Measurements from ENCODE around the gene PLA1A.

Gene PLA1A

GRCh38 chr3:119555929-119556328 lies 41.8 kb upstream of the PLA1A start:
- no peak overlapping the region for H3K4me3 ChIP-seq (replicated peaks in 1 of 2; ENCODE audit: low read depth in 2 of 2, low read length in 2 of 2)
- no peak for TF ChIP-seq CTCF (IDR thresholded peaks at IDR 0.05; ENCODE audit: low read depth, low read length)
- DNase-seq (ENCODE audit: low read depth in 2 of 2), result no peak

DNA sequence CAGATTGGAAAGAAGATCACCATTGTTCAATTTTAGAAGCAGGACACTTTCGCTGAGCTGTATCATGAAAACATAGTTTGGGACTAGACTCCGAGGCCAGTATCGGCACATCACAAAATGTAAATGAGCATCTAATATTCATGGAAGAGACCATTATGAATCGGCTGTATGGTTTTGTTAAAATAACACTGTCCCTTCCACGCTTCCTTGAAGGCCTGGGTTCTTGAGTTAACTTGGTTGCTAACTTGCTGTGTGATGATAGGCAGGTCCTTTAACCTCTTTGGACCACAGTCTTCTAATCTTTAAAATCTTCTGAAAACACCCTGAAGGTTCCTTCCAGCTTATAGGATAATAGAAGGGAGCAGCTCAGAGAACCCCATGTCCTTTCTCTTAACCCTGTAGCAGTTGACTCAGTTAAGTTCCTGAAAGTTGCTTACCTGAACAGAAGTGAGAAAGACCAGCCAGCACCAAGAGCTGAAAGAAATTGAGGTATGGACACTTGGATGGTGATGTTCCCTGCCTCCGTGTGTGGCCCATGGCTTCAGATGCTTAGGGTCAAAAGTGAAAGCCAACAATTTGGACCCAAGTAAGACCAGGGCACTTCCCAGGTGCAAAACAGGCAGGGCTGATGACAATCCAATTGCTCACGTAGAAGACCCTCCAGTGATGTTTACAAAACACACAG lies 40.4 kb upstream of the PLA1A start:
- H3K4me3 ChIP-seq (replicated peaks in 1 of 2; ENCODE audit: low read depth in 2 of 2, low read length in 2 of 2), result no peak overlapping the region
- DNase-seq (ENCODE audit: low read depth in 2 of 2), result no peak
- no peak for TF ChIP-seq CTCF (IDR thresholded peaks at IDR 0.05; ENCODE audit: low read depth, low read length)

DNA sequence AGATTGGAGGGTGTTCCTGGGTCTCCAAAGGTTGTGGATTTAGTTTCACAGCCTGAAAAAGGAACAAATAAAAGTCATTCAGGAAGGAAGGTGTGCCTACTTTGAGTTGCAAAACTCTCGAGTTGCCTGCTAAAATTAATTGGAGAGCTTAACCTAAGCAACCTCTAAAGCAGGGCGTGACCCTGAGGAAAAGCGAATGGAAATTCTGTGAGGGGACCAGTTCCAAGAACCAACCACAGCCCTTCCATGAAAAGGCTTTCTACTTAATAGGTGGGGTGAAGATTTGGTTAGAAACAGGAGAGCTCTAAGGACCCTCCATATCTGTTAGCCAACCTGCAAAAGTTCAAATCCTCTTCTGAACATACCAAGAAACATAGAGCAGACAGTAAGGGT lies 39.8 kb upstream of the PLA1A start:
- no peak for DNase-seq (ENCODE audit: low read depth in 2 of 2)
- TF ChIP-seq CTCF (IDR thresholded peaks at IDR 0.05; ENCODE audit: low read depth, low read length), result no peak
- H3K4me3 ChIP-seq (replicated peaks in 1 of 2; ENCODE audit: low read depth in 2 of 2, low read length in 2 of 2), result no peak overlapping the region

- no peak overlapping the region for H3K4me3 ChIP-seq (replicated peaks in 1 of 2; ENCODE audit: low read depth in 2 of 2, low read length in 2 of 2)
- no peak for DNase-seq (ENCODE audit: low read depth in 2 of 2)
- no peak for TF ChIP-seq CTCF (IDR thresholded peaks at IDR 0.05; ENCODE audit: low read depth, low read length)
Observed at GRCh38 chr3:119558626-119559317, 38.9 kb upstream of the PLA1A start.

DNA sequence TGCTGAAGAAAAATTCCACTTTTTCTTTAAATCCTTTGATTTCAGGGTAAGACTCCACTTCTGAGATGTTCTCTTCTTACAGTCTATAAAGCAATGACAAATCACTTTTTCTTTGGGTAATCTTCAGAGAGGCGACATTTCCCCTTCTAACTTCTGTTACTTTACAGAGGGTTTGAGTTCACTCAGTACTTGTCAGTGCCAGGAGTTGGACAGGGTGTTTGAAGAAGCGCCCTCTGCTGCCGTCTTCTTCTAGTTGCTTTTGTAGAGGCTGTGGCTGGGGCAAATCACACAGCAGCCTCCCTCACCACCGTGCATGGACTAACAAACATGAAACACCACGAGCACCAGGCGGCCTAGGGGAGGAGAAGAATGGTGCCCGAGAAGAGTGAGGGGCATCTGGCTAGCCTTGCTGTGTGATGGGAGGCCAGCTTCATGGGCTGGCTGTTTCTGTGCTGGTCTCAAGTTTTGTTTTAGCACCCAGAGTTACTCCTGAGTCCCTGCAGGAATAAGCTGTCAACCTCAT lies 38.2 kb upstream of the PLA1A start, which contains the start of gene CD80:
CD80 (minus strand) TSS at position 174 of the 523 bp plus-strand sequence. CDS start 1,886 bp downstream, outside the sequence.
- peak; percentile 61 to 64 for DNase-seq (ENCODE audit: low read depth in 2 of 2)
- TF ChIP-seq CTCF (IDR thresholded peaks at IDR 0.05; ENCODE audit: low read depth, low read length), result peak; percentile 48
- H3K4me3 ChIP-seq (replicated peaks in 1 of 2; ENCODE audit: low read depth in 2 of 2, low read length in 2 of 2), result no peak within 1 kb of the TSS

- no peak overlapping the region for H3K4me3 ChIP-seq (replicated peaks in 1 of 2; ENCODE audit: low read depth in 2 of 2, low read length in 2 of 2)
- no peak for TF ChIP-seq CTCF (IDR thresholded peaks at IDR 0.05; ENCODE audit: low read depth, low read length)
- no peak for DNase-seq (ENCODE audit: low read depth in 2 of 2)
Observed at GRCh38 chr3:119560160-119560559, 37.5 kb upstream of the PLA1A start.
